22Rv1 (cell line): ENCODE data around the gene KLHL30.

Experiments
- H3K27ac ChIP-seq: fragments of 450-650 bp; 2 replicates; pipeline ENCODE4 v1.5.1; 2017
- CTCF ChIP-seq: fragments of 450-650 bp; IDR thresholded peaks from 2 replicates; pipeline ENCODE4 v1.5.1; 2017; ENCODE audit warnings: mild to moderate bottlenecking
- ZFX ChIP-seq: fragments of 450-650 bp; IDR thresholded peaks from 2 replicates; pipeline ENCODE4 v1.6.1; 2017; ENCODE audit warnings: antibody characterized with exemption, borderline replicate concordance

The KLHL30 gene

GRCh38 chr2:238127165-238128060 is 11.1 kb upstream of the KLHL30 start:
- no peak overlapping the region for H3K27ac ChIP-seq
- no peak for TF ChIP-seq CTCF
- no peak for TF ChIP-seq ZFX

- H3K27ac ChIP-seq = no peak overlapping the region
- no peak for TF ChIP-seq ZFX
- no peak for TF ChIP-seq CTCF
These were observed 10.4 kb upstream of the KLHL30 start for GRCh38 chr2:238128061-238128440.

- no peak overlapping the region for H3K27ac ChIP-seq
- TF ChIP-seq ZFX (no peak), CTCF (no peak)
These were observed 9.9 kb upstream of the KLHL30 start for GRCh38 chr2:238128534-238129001.

- TF ChIP-seq CTCF (no peak), ZFX (no peak)
- H3K27ac ChIP-seq = no peak overlapping the region
These were observed 9.1 kb upstream of the KLHL30 start for GRCh38 chr2:238129166-238130010.

GRCh38 chr2:238130111-238130695 is 8.3 kb upstream of the KLHL30 start:
- no peak for TF ChIP-seq CTCF
- no peak overlapping the region for H3K27ac ChIP-seq

GRCh38 chr2:238130696-238131628 is 7.5 kb upstream of the KLHL30 start:
- TF ChIP-seq CTCF (no peak), ZFX (no peak)
- no peak overlapping the region for H3K27ac ChIP-seq
